HG02852 (cell line): Measurements from ENCODE around the gene CHD5.
"Not testable (repeated sequence)": the region's sequence is repeated elsewhere in the genome, so short reads cannot be mapped to it uniquely, and the experiment has no call there.

Experiments used
- ATAC-seq: cut with Tn5 transposase; IDR thresholded peaks from one replicate; pipeline ENCODE4 v1.9.1; 2021; ENCODE audit warnings: mild to moderate bottlenecking, moderate library complexity; ENCODE audit not compliant: unreplicated experiment

CHD5 gene

GRCh38 chr1:6070450-6070974, 109.6 kb downstream of the CHD5 start:
- no peak for ATAC-seq

- ATAC-seq, result no peak
Observed at GRCh38 chr1:6069573-6069972, 110.5 kb downstream of the CHD5 start.

- no peak for ATAC-seq
Observed at GRCh38 chr1:6068932-6069331, 111.2 kb downstream of the CHD5 start.

- ATAC-seq, result no peak
Observed at GRCh38 chr1:6068073-6068472, 112.0 kb downstream of the CHD5 start.

DNA sequence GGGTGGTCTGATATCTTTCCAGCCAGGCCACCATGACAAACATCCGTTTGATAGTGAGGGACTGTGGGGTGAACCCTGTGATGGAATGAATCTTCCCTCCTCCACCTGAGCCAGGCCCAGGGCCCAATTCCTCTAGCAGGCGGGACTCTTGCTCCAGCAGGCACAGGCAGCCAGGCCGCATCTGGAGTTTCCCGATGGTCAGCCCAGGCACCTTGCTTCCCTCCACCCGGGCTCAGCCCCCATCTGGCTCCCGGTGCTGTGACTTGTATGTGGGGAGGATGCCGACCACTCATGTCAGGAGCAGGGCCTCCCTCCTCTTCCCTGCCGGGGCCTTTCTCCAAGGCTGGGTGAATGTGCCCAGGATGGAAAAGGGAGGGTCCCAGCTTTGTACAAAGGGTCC, 113.4 kb downstream of the CHD5 start:
- ATAC-seq, result no peak

DNA sequence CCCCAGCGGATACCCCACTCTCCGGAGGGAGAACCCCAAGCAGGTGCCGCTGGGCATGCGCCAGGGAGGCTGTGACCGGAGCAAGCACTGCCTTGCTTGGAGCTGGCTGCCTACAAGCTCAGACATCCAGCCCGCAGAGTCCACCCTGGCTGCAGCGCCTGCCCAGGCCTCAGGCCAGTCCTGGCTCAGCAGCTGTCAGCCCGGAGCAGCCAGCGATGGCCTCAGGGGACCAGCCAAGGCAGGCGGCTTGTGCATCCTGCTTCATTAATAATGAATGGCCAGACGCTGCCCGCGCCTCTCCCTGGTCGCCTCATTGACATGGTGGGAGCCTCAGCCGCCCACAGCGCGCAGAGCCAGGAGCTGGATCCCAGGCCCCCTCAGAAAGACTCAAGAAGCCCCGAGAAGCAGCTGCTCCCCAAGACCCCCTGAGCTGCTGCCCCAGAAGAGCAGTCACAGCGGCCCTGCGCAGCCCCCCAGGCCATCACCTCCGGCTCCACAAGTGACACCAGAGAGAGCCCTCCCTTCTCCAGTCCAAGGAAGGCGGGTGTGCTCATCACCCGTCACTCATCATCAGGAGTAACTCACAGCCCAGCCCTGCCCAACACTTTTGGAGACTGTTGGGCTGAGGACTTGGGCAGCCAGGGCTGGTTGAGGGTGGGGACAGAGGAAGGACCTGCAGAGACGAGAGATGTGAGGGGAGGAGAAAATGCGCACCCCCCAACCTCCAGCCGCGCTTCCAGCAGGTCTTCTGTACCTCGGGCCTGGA, 114.8 kb downstream of the CHD5 start:
- ATAC-seq, result no peak

DNA sequence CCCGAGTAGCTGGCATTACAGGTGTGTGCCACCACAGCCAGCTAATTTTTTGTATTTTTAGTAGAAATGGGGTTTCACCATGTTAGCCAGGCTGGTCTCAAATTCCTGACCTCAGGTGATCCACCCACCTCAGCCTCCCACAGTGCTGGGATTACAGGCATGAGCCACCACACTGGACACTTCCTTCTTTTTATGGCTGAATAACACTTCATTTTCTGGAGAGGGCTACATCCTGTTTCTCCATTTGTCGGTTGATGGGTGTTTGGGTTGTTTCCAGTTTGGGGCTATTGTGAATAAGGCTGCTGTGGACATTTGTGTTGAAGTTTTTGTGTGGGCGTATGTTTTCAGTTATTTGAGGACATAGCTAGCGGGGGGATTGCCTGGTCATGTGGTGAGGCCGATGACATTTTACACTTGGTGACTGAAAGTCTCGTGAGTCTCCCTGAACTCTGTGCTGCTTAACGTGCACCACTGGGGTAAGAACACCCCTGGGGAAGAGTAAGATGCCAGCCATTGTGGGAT, 116.5 kb downstream of the CHD5 start:
- ATAC-seq, result not testable (repeated sequence)

DNA sequence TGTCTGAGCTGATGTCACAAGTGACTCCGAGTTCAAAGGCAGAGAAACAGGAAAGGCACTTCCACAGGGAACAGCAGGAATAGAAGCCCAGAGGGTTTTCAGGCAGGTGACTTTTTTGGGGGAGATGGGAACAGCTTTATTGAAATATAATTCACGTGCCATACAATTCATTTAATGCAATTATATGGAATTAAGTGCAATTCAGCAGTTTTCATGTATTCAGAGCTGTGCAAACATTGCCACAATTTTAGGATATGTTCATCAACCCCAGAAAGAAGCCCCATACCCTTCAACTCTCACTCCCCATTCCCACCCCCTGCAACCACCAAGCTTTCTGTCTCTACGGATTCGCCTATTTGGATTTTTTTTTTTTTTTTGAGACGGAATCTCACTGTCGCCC, 117.5 kb downstream of the CHD5 start:
- ATAC-seq, result no peak

- no peak for ATAC-seq
Observed at GRCh38 chr1:6059866-6060265, 120.3 kb downstream of the CHD5 start.

DNA sequence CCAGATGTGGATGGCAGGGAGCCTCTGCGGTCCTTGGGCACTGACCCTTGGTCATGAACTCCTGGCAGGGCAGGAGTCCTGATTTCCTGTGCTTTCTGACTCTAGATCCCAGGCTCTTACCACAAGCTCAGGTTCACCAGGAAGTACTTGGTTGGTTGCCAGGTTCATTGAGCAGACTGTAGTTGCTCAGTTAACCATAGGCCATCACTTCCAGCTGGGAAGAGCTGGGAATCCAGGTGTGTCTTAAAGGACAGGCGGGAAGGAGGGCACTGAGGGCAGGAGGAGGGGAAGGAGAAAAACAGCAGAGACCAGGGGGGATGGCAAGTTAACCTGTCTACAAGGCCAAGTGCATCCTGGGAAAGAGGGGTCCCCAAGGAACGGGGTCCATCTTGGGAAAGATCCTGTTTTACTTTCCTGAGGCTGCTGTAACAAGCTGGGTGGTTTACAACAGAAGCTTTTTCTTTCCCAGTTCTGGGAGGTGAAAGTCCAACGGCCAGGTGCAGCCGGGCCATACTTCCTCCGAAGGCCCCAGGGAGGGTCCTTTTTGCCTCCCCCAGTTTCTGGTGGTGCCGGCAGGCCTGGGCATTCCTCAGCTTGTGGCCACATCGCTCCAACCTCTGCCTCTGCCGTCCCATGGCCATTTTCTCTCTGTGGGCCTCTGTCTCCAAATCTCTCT, 122.8 kb downstream of the CHD5 start:
- no peak for ATAC-seq

- no peak for ATAC-seq
Observed at GRCh38 chr1:6056572-6056948, 123.6 kb downstream of the CHD5 start.

DNA sequence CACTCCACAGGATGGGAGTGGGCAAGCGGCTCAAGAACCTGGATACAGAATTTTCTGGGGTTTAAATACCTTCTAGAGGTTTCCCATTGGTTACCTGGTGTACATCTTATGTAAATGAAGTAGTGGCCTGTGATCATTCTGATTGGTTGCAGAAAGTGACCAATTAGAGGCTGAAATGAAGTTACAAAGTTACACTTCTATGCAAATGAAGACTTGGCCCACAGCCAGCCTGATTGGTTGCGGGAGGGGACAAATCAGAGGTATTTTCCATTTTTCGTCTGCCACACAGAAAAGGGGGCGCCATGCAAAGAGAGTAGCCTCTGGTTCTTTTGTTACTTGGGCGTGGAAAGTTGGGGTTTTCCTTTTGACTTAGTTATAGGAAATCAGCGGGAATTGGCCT, 125.5 kb downstream of the CHD5 start:
- ATAC-seq, result no peak

DNA sequence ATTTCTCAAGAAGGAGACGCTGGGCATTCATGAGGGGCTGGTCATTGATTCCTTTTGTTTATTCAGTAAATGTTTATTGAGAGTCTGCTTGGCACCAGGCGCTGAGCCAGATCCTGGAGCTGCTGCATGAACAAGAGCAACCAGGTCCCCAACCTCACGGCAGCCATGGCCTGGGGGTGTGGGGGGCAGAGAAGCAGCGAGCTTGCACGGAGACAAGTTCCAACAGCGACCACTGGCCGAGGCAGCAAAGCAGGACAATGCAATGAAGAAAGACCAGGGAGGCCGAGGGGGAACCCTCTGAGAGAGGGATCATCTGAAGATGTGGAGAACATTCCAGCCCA, 126.9 kb downstream of the CHD5 start:
- ATAC-seq, result no peak

DNA sequence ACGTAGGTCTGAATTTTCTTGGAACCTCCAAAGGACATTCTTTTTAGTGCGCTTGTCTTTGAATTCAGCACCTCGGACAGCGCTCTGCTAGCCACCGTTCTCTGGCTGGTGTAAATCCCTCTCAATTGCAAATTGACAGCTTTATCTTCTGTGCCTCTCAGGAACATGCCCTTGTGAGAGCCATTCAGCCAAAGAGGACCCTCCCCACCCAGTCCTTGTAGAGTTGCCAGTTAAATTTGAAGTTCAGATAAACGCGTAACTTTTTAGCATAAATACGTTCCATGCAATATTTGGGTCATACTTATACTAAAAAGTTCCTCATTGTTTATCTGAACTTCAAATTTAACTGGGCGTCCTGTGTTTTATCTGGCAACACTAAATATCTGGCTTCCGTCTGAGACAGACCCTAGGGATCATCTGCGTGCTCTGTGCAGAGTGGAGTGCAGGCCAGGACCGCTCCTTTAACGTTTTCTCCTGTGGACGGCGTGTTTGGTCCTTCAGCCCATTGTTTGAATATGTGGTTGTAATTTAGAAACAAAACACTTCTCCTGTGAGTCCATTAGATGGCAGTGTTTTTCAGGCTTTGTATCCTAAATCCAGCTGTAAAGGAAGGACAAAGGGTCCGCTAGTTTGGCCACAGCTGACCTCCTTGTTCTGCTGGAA, 127.4 kb downstream of the CHD5 start:
- no peak for ATAC-seq
